Limb (tissue), 2 donors: Measurements from ENCODE around the gene CMSS1.

ENCODE experiments used
- DNase-seq, 2 donors: peaks; one replicate each; pipeline ENCODE4 v3.0.0-alpha.2; 2016; ENCODE audit errors: extremely low spot score in 2 of 2

The CMSS1 gene

GRCh38 chr3:100104817-100105413, 287.3 kb downstream of the CMSS1 start:
- no peak for DNase-seq

DNA sequence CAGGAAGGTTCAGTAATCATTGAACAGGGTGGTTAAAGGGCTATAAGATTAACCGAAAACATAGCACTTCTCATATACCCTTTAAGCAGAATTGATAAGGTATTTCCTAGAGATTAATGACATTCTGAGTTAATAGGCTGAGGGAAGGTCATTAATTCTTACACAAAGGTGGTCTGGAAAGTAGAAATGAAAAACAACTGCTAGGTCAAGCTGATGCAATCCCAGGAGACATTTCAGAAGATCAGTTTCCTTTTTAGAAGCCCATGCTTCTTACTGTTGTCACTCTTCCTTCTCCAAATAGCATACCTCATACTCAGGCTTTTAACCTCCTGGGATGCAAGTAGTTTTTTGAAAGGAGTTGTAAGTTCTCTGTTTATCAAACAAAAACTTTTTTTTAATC, 287.8 kb downstream of the CMSS1 start:
- DNase-seq: no peak

DNA sequence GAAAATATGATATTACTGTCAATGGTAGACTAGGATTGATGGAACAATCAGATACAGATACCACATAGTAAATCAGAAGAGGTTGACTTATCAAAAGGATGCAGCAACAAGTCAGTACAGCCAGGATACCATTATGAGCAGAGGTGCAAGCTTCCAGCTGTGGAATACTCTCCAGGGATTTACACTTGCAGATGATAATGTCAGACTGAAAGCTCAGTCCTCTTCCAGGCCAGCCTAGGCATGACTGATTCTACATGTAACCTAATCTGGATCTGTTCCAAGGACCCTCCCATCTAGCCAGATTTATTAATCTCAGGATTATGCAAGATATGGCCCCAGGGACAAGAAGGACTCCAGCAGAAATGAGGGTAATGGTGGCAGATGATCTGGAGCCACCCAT, 288.4 kb downstream of the CMSS1 start:
- DNase-seq: no peak

GRCh38 chr3:100106531-100107141, 289.0 kb downstream of the CMSS1 start:
- no peak for DNase-seq

GRCh38 chr3:100107221-100107814, 289.7 kb downstream of the CMSS1 start:
- no peak for DNase-seq

DNA sequence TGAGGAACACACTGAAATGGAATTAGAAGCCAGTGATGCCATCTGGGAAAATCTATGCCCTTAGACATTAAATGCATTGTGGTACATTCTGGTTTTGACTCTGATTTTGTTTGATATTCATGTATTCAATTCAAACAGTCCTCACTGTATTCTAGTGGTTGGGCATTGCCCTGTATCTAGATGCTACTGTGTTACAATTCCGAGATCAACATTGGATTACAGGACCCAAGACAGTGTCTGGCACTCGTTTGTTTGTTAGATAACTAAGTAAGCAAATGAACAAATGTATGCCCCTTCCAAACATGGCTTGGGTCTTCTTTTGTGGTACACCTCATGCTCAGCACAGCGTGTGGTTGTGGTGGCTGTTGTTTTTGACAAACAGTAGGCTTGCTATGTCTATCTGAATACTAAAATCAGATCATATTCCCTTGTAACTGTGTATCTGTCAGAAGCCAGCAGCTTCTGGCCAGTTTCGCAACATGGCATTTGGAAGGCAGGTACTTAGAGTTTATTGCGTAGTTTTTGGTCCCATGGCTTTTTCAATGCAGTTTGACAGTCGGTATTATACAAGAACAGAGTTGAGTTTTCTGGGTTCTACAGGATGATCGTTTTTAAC, 290.9 kb downstream of the CMSS1 start:
- DNase-seq: no peak

DNA sequence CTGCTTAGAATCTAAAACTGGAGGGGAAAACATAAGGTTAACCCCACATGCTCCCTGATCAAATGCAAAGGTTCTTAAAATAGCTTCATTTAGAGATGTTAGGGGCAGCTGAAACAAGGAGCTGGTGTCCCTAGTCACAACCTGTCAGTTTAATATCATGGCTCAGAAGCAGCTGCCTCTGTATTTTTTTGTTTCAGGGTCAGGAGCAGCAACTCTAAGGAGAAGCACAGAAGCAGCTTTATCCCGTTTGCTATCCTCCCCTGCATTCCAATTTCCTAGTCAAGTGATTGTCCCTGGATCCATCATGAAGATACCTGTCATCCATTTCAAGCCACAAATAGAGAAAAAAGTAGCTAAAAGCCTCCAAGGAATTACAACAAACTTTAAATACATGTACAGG, 292.5 kb downstream of the CMSS1 start:
- no peak for DNase-seq

- no peak for DNase-seq
These were observed 294.1 kb downstream of the CMSS1 start for GRCh38 chr3:100111728-100112127.

- no peak for DNase-seq
These were observed 296.2 kb downstream of the CMSS1 start for GRCh38 chr3:100113723-100114412.

GRCh38 chr3:100114413-100115030, 296.9 kb downstream of the CMSS1 start, which contains the start of gene FILIP1L:
Gene FILIP1L (minus strand): TSS chr3:100114501.
- no peak for DNase-seq

DNA sequence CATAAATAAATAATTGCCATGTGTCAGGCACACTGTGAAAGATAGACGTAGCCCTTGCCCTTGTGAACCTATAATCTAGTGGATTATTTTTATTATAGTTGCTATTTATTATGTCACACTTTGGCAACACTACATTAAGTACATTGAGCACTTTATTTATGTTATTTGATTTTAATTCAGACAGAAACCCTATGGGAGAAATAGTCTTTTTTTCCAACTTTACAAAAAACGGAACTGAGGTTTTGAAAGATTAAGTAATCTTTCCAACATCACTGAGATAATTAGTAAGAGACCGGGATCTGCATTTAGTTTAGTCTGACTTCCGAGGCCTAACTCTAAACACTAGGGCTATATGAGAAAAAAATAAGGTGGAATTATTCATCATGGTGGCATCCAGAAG, 299.4 kb downstream of the CMSS1 start:
- no peak for DNase-seq

DNA sequence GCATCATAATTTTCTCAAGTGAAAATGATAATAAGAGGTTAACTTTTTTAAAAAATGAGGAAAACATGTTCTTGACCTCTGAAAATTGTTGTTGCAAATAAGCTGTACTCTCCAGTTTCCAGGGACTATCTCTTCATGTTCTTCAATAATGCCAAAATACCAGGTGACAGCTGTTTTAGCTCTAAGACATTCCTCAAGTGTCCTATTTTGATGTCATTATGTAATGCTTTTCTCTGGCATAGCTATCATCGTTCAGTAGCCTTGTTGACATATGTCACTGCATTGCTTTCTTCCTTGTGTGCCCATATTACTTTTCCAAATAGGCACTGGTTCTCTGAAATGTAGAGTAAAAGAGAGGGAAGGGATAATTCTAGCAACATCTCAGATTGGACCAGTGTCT, 302.4 kb downstream of the CMSS1 start:
- DNase-seq: no peak

GRCh38 chr3:100120693-100121092, 303.0 kb downstream of the CMSS1 start:
- DNase-seq: no peak

DNA sequence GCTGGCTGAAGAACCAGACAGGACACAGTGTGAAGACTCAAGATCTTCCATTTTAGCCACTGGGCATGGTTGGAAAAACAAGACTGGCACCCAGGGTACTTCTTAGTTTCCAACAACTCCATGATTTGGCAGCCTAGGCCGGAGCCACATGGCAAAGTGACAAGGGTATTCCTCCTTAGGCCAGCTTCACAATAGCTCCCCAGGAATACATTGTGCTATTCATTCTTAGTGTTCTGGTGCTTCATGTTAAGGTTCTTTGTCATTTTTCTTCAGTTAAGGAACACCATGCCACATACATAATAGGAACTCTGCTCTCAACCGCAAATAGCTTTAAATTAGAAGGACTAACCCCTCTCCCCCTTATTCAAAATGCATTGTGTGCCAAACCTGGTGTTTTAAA, 304.7 kb downstream of the CMSS1 start:
- DNase-seq: no peak

DNA sequence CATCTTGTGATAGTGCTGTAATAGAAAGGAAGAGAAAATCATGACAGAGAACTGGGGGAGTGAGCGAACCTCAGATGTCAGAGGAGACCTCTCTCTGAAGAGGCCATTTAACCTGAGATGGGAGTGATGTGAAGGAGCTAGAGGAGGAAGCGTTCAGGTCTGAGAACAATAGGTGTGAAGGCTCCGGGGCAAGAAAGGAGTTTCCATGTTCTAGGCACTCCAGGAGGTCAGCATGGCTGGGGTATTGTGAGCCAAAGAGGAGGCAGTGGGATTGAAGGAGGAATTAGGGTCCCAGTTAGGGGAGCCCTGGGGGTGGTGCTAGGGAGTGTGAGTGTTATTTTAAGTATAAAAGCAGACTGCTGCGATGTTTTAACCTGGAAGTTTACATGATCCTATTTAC, 305.4 kb downstream of the CMSS1 start:
- no peak for DNase-seq

DNA sequence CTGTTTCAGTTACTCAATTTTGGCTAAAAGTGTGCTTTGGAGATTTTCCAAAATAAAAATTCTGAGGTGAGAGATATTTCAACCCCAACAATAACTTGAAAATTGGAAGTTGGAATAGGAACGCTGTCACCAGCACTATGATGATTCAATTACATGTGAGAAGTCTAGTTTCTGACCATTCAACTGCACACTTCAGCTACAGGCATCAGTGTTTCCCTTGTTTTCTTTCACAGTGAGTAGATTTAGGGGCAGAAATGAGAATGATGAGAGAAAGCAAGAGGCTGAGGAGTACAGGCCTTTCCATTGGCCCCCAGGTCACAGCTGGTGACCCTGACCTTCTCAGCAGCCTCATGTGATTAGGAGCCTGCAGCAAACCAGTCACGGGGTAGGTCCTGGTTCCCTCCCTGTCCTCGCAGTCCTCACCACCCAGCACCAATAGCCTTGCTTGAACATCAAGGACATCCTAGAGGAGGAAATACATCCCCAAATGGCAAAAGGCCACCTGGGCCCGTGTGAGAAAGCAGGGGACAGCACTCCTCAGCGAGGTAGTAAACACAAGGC, 306.6 kb downstream of the CMSS1 start:
- no peak for DNase-seq

GRCh38 chr3:100125161-100125938, 307.7 kb downstream of the CMSS1 start:
- DNase-seq: no peak

- DNase-seq: no peak
These were observed 310.1 kb downstream of the CMSS1 start for GRCh38 chr3:100127792-100128191.

- DNase-seq: no peak
These were observed 310.9 kb downstream of the CMSS1 start for GRCh38 chr3:100128565-100128964.

DNA sequence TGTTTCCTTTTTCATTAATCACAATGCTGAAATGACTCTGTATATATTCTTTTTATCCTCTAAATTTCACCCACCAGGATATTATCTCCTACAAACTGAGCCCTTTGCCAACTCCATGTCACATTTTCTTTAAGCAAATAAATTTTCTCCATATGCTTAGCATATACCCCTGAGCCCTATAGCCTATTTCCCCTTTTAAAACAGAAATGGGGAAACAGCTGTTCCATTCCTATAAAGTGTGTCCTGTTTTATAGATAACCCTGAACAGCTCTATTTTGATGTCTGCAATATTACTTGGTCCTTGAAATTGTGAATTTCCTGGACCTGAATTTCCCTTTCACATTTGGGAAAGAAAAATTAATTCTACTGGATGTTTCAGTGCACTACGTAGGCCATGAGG, 312.3 kb downstream of the CMSS1 start:
- no peak for DNase-seq

DNA sequence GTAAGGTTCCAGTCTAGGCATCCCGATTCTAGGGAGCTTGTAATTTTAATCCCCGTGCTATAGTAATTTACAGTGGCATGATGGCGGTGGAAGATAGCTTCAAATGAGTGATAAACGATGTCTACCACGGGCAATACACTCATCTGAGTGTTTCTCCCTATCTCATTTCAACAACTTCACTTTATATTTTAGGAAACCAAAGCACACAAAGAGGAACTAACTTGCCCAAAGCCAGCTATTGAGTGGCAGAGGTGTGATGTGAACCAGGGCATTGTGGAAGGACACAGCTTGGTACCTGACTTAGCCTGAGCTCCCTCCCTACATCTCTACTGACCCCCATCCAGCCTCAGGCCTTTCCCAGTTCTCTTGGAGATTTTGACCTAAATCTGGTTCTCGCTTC, 313.6 kb downstream of the CMSS1 start:
- no peak for DNase-seq
